GM12878 (cell line): ENCODE results near the gene URB1.

Experiments used
- CTCF ChIP-seq, 3 experiments: IDR thresholded peaks in 2 of 3; conservative IDR thresholded peaks in 1 of 3; 2 replicates each; pipeline ENCODE4 v1.5.1; 2011; ENCODE audit warnings: low read depth in 3 of 3, low read length in 3 of 3, mild to moderate bottlenecking in 3 of 3, control low read depth in 2 of 3, moderate library complexity in 2 of 3, inconsistent platforms in 1 of 3, mixed read lengths in 1 of 3; ENCODE audit not compliant: control insufficient read depth in 2 of 3, insufficient read depth in 1 of 3; ENCODE audit errors: extremely low read depth in 1 of 3
- EZH2 ChIP-seq: IDR thresholded peaks from 2 replicates; pipeline ENCODE4 v1.6.1; 2012; ENCODE audit warnings: low read depth, mild to moderate bottlenecking, control low read depth, inconsistent platforms, low read length, borderline replicate concordance; ENCODE audit not compliant: control insufficient read depth
- HDAC2 ChIP-seq: fragments of 200-600 bp; sonication (generic); IDR thresholded peaks from 2 replicates; pipeline ENCODE4 v1.6.1; 2017
- JUNB ChIP-seq: IDR thresholded peaks from 2 replicates; pipeline ENCODE4 v1.6.1; 2016; ENCODE audit warnings: antibody characterized with exemption, mild to moderate bottlenecking
- MYC ChIP-seq: IDR thresholded peaks from 2 replicates; pipeline ENCODE4 v1.6.1; 2011; ENCODE audit warnings: mild to moderate bottlenecking, low read length, moderate library complexity, inconsistent platforms; ENCODE audit not compliant: insufficient read depth, insufficient replicate concordance, insufficient read length, severe bottlenecking
- POLR2AphosphoS2 ChIP-seq: IDR thresholded peaks from 2 replicates; pipeline ENCODE4 v1.6.1; 2011; ENCODE audit warnings: low read depth, mild to moderate bottlenecking, low read length, improper control_type of control experiment, moderate library complexity

DNA sequence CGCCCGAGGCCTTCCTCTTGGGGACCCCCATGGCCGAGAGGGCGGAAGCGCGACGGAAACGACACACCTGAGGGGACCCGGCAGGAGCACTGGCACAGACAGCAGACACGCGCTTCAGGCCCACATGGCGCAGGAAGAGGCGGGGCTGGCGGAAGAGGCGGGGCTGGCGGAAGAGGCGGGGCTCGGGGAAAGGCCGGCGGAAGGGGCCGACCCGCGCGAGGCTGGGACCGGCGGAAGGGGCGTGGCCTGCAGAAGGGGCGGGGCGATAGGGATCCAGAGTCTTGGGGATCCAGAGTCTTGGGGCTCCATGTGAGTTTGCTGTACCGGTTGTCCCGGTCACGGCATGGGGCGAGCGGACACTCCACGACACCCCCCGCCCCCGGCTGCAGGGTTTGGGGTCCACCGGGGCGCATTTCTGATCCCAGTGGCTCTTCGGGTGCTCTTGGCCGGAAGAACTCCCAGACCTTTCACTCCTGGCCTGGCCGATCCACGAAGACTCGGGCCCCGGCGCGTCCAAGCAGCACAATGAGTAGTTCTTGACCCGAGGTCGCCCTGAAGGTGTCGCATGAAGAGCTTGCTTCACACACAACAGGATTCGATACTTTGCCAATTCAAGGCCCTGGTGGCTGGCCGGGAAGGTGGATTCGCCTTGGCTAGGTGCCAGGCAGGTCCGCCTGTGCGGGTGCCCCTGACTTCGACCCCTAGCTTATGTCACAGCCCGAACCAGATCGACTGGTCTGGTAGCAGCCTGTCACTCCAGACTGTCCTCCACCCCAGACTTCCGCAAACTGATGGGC is at the start of gene URB1:
- TF ChIP-seq HDAC2 (no peak), EZH2 (no peak), CTCF (IDR thresholded peaks at IDR 0.05 in 2 of 3, conservative IDR thresholded peaks at IDR 0.05 in 1 of 3; ENCODE audit: control insufficient read depth in 2 of 3, extremely low read depth in 1 of 3, insufficient read depth in 1 of 3, low read depth in 3 of 3, low read length in 3 of 3) (no peak), JUNB (no peak), MYC (peak; percentile 67), POLR2AphosphoS2 (0 out of 2 replicates have a peak, but pooled peaks have one; percentile 40)
